GM19324 (cell line): ENCODE measurements around the gene PRKN.
"Not testable (repeated sequence)": the region's sequence is repeated elsewhere in the genome, so short reads cannot be mapped to it uniquely, and the experiment has no call there.

ENCODE experiments used
- ATAC-seq: cut with Tn5 transposase; IDR thresholded peaks from one replicate; pipeline ENCODE4 v1.9.1; 2021; ENCODE audit warnings: mild to moderate bottlenecking, moderate library complexity; ENCODE audit not compliant: unreplicated experiment, low FRiP score

Gene PRKN

GRCh38 chr6:161503570-161503969 lies 1224.0 kb downstream of the PRKN start:
- no peak for ATAC-seq

- ATAC-seq: no peak
These were observed 1228.7 kb downstream of the PRKN start for GRCh38 chr6:161498881-161499280.

GRCh38 chr6:161498359-161498758 lies 1229.2 kb downstream of the PRKN start:
- ATAC-seq: no peak

- ATAC-seq: no peak
These were observed 1230.6 kb downstream of the PRKN start for GRCh38 chr6:161496941-161497340.

- not testable (repeated sequence) for ATAC-seq
These were observed 1231.3 kb downstream of the PRKN start for GRCh38 chr6:161496271-161496670.

GRCh38 chr6:161494566-161494965 lies 1233.0 kb downstream of the PRKN start:
- ATAC-seq: no peak

GRCh38 chr6:161493576-161494118 lies 1233.9 kb downstream of the PRKN start:
- no peak for ATAC-seq

- no peak for ATAC-seq
These were observed 1237.8 kb downstream of the PRKN start for GRCh38 chr6:161489626-161490306.

GRCh38 chr6:161487694-161488093 lies 1239.9 kb downstream of the PRKN start:
- no peak for ATAC-seq

GRCh38 chr6:161487217-161487531 lies 1240.4 kb downstream of the PRKN start:
- no peak for ATAC-seq

- no peak for ATAC-seq
These were observed 1241.0 kb downstream of the PRKN start for GRCh38 chr6:161486361-161487216.

- ATAC-seq: no peak
These were observed 1245.1 kb downstream of the PRKN start for GRCh38 chr6:161482517-161482858.

GRCh38 chr6:161481786-161482516 lies 1245.6 kb downstream of the PRKN start:
- ATAC-seq: no peak

- ATAC-seq: no peak
These were observed 1247.0 kb downstream of the PRKN start for GRCh38 chr6:161480421-161481155.

GRCh38 chr6:161479376-161479775 lies 1248.2 kb downstream of the PRKN start:
- ATAC-seq: no peak

- ATAC-seq: no peak
These were observed 1249.6 kb downstream of the PRKN start for GRCh38 chr6:161477876-161478425.

- no peak for ATAC-seq
These were observed 1250.9 kb downstream of the PRKN start for GRCh38 chr6:161476711-161477110.

- ATAC-seq: no peak
These were observed 1262.2 kb downstream of the PRKN start for GRCh38 chr6:161465403-161465802.

- no peak for ATAC-seq
These were observed 1264.5 kb downstream of the PRKN start for GRCh38 chr6:161463071-161463470.

- no peak for ATAC-seq
These were observed 1265.4 kb downstream of the PRKN start for GRCh38 chr6:161462148-161462547.
